GM21576 (cell line): Measurements from ENCODE around the gene GJB2.
A peak's percentile ranks its signal among the peaks of the same experiment; 100 is the strongest.

Experiments
- ATAC-seq: cut with Tn5 transposase; IDR thresholded peaks from one replicate; pipeline ENCODE4 v1.9.1; 2021; ENCODE audit warnings: mild to moderate bottlenecking, moderate library complexity; ENCODE audit not compliant: unreplicated experiment

GJB2 gene

GRCh38 chr13:20192836-20193161 lies at the start of gene GJB2:
Gene GJB2 (minus strand): TSS chr13:20192938. CDS start chr13:20189581, 3,357 bp downstream.
- no peak for ATAC-seq

- no peak for ATAC-seq
Measured at GRCh38 chr13:20241593-20241992, 48.9 kb upstream of the GJB2 start.

GRCh38 chr13:20239748-20240147 lies 47.0 kb upstream of the GJB2 start:
- ATAC-seq, result no peak

DNA sequence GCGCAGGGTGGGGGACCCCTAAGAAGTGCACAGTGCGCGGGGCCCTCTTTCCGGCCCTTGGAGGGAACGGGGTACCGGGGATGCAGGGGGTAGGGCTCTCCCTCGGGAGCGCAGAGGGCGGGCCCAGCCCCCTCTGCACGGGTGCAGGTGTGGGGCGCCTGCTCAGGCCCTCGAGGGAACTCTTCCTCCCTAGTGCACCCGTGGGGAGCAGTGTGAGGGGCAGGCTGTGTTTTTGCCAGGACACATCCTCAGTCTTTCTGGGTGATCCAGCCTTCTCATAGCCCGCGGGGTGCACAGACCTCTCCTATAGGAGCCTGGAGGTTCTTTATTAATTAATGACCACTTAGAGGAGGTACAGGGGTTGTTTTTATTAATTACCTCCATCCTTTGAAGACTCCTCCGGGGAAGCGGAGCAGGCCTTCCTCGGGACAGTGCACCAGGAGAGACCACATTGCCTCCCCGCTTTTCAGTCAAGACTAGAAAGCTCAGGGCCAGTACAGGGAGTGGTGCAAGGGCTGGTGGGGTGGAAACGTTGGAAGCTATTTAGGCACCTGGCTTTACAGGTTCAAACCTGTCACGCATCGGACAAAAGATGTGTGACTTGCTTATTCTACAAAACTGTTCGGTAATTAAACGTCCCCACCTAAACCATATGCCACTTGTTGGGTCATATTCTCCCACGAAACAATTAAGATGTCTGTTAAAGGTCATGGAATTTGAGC lies 40.0 kb upstream of the GJB2 start:
- no peak for ATAC-seq

DNA sequence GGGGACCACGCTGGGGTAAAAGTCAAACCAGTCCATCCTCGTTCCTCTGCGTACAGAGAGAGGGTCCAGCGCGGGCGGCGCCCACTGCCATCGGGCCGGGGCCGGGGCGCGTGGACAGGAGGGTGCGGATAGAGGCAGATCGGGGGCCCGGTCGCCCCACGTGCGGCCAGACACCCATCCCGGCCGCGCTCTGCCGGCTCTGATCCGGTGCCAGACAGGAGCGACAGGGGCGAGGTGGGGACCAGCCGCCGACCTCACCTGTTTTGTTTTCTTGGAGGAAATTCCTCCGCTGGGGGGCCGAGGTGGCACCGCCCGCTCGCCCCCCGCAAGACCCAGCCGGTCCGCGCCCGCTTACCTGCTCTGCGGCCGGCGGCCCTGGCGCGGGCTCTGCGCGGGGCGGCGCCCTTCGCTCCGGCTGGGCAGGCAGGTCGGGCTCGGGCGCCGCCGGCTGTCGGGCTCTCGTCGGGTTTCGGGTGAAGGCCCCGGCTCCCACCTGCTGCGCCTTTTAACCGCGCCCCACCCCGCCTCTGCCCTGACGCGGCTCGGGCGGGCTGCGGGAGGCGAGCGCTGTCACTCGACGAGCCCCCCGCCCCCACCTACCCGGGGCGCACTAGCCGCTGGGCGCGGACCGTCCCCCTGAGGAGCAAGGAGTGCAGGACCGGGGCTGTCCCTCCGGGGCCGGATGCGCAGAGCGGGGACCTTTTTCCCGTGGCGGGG lies 39.3 kb upstream of the GJB2 start, which contains the start of gene GJB6:
Gene GJB6 (minus strand): TSS at position 481 of the 717 bp plus-strand sequence. CDS start 8,839 bp downstream, outside the sequence.
- no peak for ATAC-seq

GRCh38 chr13:20230913-20231838 lies 38.4 kb upstream of the GJB2 start:
- no peak for ATAC-seq

GRCh38 chr13:20227730-20228129 lies 35.0 kb upstream of the GJB2 start:
- no peak for ATAC-seq

- no peak for ATAC-seq
Measured at GRCh38 chr13:20227288-20227687, 34.5 kb upstream of the GJB2 start.

- ATAC-seq, result no peak
Measured at GRCh38 chr13:20222553-20222952, 29.8 kb upstream of the GJB2 start.

- no peak for ATAC-seq
Measured at GRCh38 chr13:20221772-20222171, 29.0 kb upstream of the GJB2 start.

DNA sequence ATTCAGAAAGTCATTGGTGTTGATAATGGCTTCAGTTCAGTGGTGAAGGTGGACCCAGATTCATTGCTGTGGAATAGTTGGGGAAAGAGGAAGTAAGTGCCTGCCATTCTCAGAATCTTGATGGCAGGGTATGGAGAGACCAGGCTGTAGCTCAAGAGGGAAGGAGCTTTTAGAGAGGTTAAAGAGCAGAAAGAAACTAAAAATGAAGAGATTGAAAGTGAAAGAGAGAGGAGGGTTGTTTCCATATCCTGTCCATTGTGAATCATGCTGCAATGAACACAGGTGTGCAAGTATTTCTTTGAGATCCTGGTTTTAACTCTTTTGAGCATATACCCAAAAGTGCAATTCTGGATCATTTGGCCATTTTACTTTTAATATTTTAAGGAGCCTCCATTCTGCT lies 26.8 kb upstream of the GJB2 start:
- ATAC-seq, result peak; percentile 98

GRCh38 chr13:20217168-20217567 lies 24.4 kb upstream of the GJB2 start:
- ATAC-seq, result no peak

GRCh38 chr13:20209948-20210347 lies 17.2 kb upstream of the GJB2 start:
- no peak for ATAC-seq

DNA sequence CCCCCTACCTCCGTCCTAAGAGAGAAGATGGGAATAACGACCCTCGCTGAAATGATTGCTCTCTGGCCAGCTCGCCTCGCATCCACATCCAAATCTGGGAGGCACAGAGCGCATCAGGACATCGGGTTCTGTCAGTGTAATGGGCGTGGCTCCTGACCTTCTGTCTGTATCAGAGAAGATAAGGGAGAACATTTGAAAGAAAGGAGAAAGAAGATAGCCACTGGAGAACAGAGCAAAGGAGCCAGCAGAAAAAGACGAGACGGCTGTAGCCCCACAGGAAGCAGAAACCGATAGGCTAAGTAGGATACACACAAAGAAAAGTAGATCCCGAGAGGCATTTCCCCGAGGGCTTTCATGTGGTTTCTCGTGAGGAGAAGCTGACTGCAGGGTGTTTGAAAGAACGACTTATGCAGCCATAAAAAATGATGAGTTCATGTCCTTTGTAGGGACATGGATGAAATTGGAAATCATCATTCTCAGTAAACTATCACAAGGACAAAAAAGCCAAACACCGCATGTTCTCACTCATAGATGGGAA lies 14.0 kb upstream of the GJB2 start:
- no peak for ATAC-seq

DNA sequence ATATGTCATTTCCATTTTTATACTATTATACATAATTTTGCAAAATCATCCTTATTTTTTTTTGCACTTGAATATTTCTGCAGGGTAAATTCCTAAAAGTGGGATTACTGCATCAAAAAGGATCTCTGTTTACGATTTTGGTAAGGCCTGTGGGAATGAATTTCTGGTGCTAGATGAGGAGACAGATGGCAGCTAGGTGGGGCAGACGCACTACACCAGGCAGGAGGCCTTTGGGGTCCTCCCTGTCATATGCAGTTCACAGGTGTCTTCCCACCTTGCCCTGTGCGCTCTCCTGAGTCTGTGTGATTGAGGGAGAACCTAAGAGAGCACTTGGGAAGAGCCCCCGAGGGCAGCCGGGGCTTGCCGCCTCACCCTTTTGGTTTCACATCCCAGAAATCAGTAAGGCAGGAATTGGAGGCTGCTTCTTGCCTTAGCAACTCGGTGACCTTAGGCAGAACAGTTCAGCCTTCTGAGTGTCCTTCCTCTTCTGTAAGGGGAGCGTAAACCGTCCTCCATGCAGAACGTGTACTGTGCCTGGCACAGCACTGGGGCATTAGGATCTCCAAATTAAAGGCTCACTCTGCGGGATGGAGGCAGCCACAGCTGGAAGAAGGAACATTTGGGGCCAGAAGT lies 13.4 kb upstream of the GJB2 start:
- no peak for ATAC-seq

- no peak for ATAC-seq
Measured at GRCh38 chr13:20198781-20199180, 6.0 kb upstream of the GJB2 start.

- no peak for ATAC-seq
Measured at GRCh38 chr13:20197361-20197834, 4.7 kb upstream of the GJB2 start.

GRCh38 chr13:20195801-20196200 lies 3.1 kb upstream of the GJB2 start:
- no peak for ATAC-seq

DNA sequence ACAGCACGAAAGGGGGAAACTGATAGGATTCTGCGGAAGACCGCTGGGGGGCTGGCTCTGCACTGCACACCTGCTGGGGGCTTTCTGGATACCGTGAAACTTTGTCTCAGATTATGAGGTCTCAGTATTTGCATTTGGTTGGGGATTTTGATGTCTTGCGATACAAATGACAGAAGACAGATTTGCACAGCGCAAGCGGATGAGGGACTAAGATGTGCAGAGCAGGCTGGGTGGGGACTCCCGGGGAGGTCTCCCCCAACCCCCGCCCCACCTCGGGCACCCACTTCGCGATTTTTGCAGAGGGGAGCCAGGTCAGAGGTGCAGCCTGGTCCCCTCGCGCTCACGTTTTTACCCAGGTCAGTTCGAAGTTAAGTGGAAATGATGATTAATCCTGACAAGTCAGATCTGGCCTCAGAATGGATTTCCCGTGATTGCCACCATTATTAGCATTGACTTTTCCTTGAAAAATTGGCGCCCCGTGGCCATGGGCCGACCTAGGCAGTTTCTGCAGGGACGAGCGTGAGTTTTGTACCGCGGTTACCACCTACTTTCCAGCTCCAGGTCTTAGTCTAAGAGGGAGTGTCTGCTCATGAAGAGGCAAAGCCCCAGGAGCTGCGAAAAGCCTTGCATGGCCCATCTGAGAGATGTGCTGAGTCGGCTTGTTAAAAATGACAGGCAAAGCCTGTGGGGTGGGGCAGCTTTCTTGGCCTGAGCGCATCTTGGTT lies 1.3 kb upstream of the GJB2 start:
- ATAC-seq, result no peak
